ENCODE data around the gene MYOM1.

DNA sequence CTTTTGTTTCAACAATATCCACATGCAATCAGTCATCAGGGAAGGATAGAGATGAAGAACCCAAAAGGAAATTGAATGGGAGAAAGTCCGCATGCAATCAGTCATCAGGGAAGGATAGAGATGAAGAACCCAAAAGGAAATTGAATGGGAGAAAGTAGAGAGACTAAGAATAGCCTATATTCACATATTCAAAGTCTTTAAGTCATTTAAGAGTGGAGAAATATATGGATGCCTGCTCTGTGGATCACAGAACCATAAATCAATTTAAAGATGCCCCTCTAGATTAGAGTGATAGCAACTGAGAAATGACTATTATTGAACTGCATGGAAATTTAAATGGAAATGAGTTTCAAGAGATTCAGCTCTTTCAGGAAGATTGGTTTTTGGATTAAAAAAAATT, 116.8 kb downstream of the MYOM1 start:
- TF ChIP-seq, protein P1, sequence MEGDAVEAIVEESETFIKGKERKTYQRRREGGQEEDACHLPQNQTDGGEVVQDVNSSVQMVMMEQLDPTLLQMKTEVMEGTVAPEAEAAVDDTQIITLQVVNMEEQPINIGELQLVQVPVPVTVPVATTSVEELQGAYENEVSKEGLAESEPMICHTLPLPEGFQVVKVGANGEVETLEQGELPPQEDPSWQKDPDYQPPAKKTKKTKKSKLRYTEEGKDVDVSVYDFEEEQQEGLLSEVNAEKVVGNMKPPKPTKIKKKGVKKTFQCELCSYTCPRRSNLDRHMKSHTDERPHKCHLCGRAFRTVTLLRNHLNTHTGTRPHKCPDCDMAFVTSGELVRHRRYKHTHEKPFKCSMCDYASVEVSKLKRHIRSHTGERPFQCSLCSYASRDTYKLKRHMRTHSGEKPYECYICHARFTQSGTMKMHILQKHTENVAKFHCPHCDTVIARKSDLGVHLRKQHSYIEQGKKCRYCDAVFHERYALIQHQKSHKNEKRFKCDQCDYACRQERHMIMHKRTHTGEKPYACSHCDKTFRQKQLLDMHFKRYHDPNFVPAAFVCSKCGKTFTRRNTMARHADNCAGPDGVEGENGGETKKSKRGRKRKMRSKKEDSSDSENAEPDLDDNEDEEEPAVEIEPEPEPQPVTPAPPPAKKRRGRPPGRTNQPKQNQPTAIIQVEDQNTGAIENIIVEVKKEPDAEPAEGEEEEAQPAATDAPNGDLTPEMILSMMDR (IDR thresholded peaks at IDR 0.05): no peak
- no peak for TF ChIP-seq POLR2A (IDR thresholded peaks at IDR 0.05)

Data from thyroid gland (tissue), 4 donors.